ENCODE measurements around the gene OPCML.

The OPCML gene

GRCh38 chr11:132453406-132453805 is 1078.9 kb downstream of the OPCML start:
- DNase-seq (ENCODE audit: low spot score), result no peak
- in situ Hi-C loops (cut with MboI; ENCODE audit: low sequenced_read_pairs, unreplicated experiment), result no loop called here
- TF ChIP-seq CTCF (IDR thresholded peaks at IDR 0.05; ENCODE audit: borderline replicate concordance, control extremely low read depth, extremely low read depth, insufficient read depth, missing control alignments), result no peak

- DNase-seq (ENCODE audit: low spot score), result no peak
- in situ Hi-C loops (cut with MboI; ENCODE audit: low sequenced_read_pairs, unreplicated experiment), result no loop called here
- no peak for TF ChIP-seq CTCF (IDR thresholded peaks at IDR 0.05; ENCODE audit: borderline replicate concordance, control extremely low read depth, extremely low read depth, insufficient read depth, missing control alignments)
Observed at GRCh38 chr11:132452616-132453015, 1079.7 kb downstream of the OPCML start.

GRCh38 chr11:132451942-132452601 is 1080.2 kb downstream of the OPCML start:
- in situ Hi-C loops (cut with MboI; ENCODE audit: low sequenced_read_pairs, unreplicated experiment), result no loop called here
- no peak for DNase-seq (ENCODE audit: low spot score)
- no peak for TF ChIP-seq CTCF (IDR thresholded peaks at IDR 0.05; ENCODE audit: borderline replicate concordance, control extremely low read depth, extremely low read depth, insufficient read depth, missing control alignments)

GRCh38 chr11:132450631-132451030 is 1081.7 kb downstream of the OPCML start:
- in situ Hi-C loops (cut with MboI; ENCODE audit: low sequenced_read_pairs, unreplicated experiment), result no loop called here
- no peak for TF ChIP-seq CTCF (IDR thresholded peaks at IDR 0.05; ENCODE audit: borderline replicate concordance, control extremely low read depth, extremely low read depth, insufficient read depth, missing control alignments)
- no peak for DNase-seq (ENCODE audit: low spot score)

GRCh38 chr11:132448334-132448995 is 1083.8 kb downstream of the OPCML start:
- DNase-seq (ENCODE audit: low spot score), result no peak
- TF ChIP-seq CTCF (IDR thresholded peaks at IDR 0.05; ENCODE audit: borderline replicate concordance, control extremely low read depth, extremely low read depth, insufficient read depth, missing control alignments), result no peak
- in situ Hi-C loops (cut with MboI; ENCODE audit: low sequenced_read_pairs, unreplicated experiment), result no loop called here

GRCh38 chr11:132447761-132448160 is 1084.5 kb downstream of the OPCML start:
- in situ Hi-C loops (cut with MboI; ENCODE audit: low sequenced_read_pairs, unreplicated experiment), result no loop called here
- TF ChIP-seq CTCF (IDR thresholded peaks at IDR 0.05; ENCODE audit: borderline replicate concordance, control extremely low read depth, extremely low read depth, insufficient read depth, missing control alignments), result no peak
- no peak for DNase-seq (ENCODE audit: low spot score)
